Measurements from ENCODE around the gene DENND5A.

Gene DENND5A

GRCh38 chr11:9201372-9202162 lies 63.6 kb downstream of the DENND5A start:
- H2AFZ ChIP-seq (ENCODE audit: low read depth, low read length) = no peak overlapping the region
- no peak overlapping the region for H3K9ac ChIP-seq (ENCODE audit: low read depth, low read length)
- H4K20me1 ChIP-seq (ENCODE audit: insufficient read depth, low read length) = no peaks in the 10 kb centered on the region
- H3K27me3 ChIP-seq (ENCODE audit: insufficient read depth, low read length, poor library complexity) = peaks cover 4% of the 10 kb centered on the region
- no peaks in the 10 kb centered on the region for H3K79me2 ChIP-seq (ENCODE audit: insufficient read depth, low read length)
- H3K4me3 ChIP-seq (ENCODE audit: low read depth in 1 of 2, low read length in 2 of 2) = no peak overlapping the region
- no peak for DNase-seq
- H3K4me1 ChIP-seq (ENCODE audit: insufficient read depth, low read length) = no peaks in the 10 kb centered on the region
- H3K27ac ChIP-seq (ENCODE audit: low read length) = no peak overlapping the region
- no peak for ATAC-seq (ENCODE audit: insufficient read depth, low read depth)
- H3K4me2 ChIP-seq (ENCODE audit: insufficient read depth, low read length) = no peak overlapping the region
- TF ChIP-seq EZH2 (IDR thresholded peaks at IDR 0.05; ENCODE audit: borderline replicate concordance, low read depth, low read length, severe bottlenecking) = no peak
- no peak for TF ChIP-seq CTCF (IDR thresholded peaks at IDR 0.05; ENCODE audit: borderline replicate concordance, extremely low read depth, low read length, poor library complexity, severe bottlenecking)
- no peaks in the 10 kb centered on the region for H3K9me3 ChIP-seq (ENCODE audit: insufficient read depth, low read length, severe bottlenecking)
- H3K36me3 ChIP-seq (ENCODE audit: insufficient read depth, low read length) = no peaks in the 10 kb centered on the region

- H3K27me3 ChIP-seq (ENCODE audit: insufficient read depth, low read length, poor library complexity) = peaks cover 4% of the 10 kb centered on the region
- no peak overlapping the region for H3K27ac ChIP-seq (ENCODE audit: low read length)
- no peaks in the 10 kb centered on the region for H4K20me1 ChIP-seq (ENCODE audit: insufficient read depth, low read length)
- H2AFZ ChIP-seq (ENCODE audit: low read depth, low read length) = no peak overlapping the region
- no peak overlapping the region for H3K9ac ChIP-seq (ENCODE audit: low read depth, low read length)
- TF ChIP-seq EZH2 (IDR thresholded peaks at IDR 0.05; ENCODE audit: borderline replicate concordance, low read depth, low read length, severe bottlenecking) = no peak
- TF ChIP-seq CTCF (IDR thresholded peaks at IDR 0.05; ENCODE audit: borderline replicate concordance, extremely low read depth, low read length, poor library complexity, severe bottlenecking) = no peak
- H3K4me1 ChIP-seq (ENCODE audit: insufficient read depth, low read length) = no peaks in the 10 kb centered on the region
- no peaks in the 10 kb centered on the region for H3K36me3 ChIP-seq (ENCODE audit: insufficient read depth, low read length)
- no peaks in the 10 kb centered on the region for H3K79me2 ChIP-seq (ENCODE audit: insufficient read depth, low read length)
- ATAC-seq (ENCODE audit: insufficient read depth, low read depth) = no peak
- DNase-seq = no peak
- no peaks in the 10 kb centered on the region for H3K9me3 ChIP-seq (ENCODE audit: insufficient read depth, low read length, severe bottlenecking)
- H3K4me2 ChIP-seq (ENCODE audit: insufficient read depth, low read length) = no peak overlapping the region
- H3K4me3 ChIP-seq (ENCODE audit: low read depth in 1 of 2, low read length in 2 of 2) = no peak overlapping the region
Measured at GRCh38 chr11:9200471-9200870, 64.7 kb downstream of the DENND5A start.

DNA sequence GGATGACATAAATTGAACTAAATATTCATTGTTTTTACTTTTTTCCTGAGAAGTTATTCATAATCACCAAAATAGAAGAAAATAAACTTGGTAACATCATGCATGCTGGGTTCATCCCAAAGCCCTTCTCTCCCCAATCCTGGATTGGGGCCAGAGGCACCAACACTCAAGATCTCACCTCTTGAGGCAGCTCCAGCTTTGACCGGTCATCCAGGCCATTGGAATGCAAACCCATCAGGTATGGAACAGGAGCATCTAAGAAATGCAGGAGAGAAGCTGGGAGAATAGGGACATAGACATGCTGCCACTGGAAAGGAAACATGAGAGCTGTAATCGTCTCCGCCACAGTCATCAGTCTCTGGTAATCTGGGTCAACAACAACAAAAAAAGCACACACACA lies 71.8 kb downstream of the DENND5A start:
- Histone ChIP-seq H3K27me3 (ENCODE audit: insufficient read depth, low read length, poor library complexity) (no peaks in the 10 kb centered on the region), H3K9ac (ENCODE audit: low read depth, low read length) (no peak overlapping the region), H3K4me1 (ENCODE audit: insufficient read depth, low read length) (no peaks in the 10 kb centered on the region), H3K4me3 (ENCODE audit: low read depth in 1 of 2, low read length in 2 of 2) (no peak overlapping the region), H3K79me2 (ENCODE audit: insufficient read depth, low read length) (no peaks in the 10 kb centered on the region), H3K4me2 (ENCODE audit: insufficient read depth, low read length) (no peak overlapping the region), H3K27ac (ENCODE audit: low read length) (no peak overlapping the region), H2AFZ (ENCODE audit: low read depth, low read length) (no peak overlapping the region), H3K36me3 (ENCODE audit: insufficient read depth, low read length) (no peaks in the 10 kb centered on the region), H4K20me1 (ENCODE audit: insufficient read depth, low read length) (no peaks in the 10 kb centered on the region), H3K9me3 (ENCODE audit: insufficient read depth, low read length, severe bottlenecking) (peaks cover 7% of the 10 kb centered on the region)
- ATAC-seq (ENCODE audit: insufficient read depth, low read depth) = no peak
- DNase-seq = no peak
- no peak for TF ChIP-seq CTCF (IDR thresholded peaks at IDR 0.05; ENCODE audit: borderline replicate concordance, extremely low read depth, low read length, poor library complexity, severe bottlenecking)
